Ishikawa (cell line): ENCODE data around the gene SCNM1.

Experiments
- CEBPB ChIP-seq: IDR thresholded peaks from 2 replicates; pipeline ENCODE4 v1.6.1; 2012
- CREB1 ChIP-seq: IDR thresholded peaks from 2 replicates; pipeline ENCODE4 v1.6.1; 2012; ENCODE audit warnings: low read depth
- EGR1 ChIP-seq: IDR thresholded peaks from 2 replicates; pipeline ENCODE4 v1.6.1; 2012
- EP300 ChIP-seq: IDR thresholded peaks from 2 replicates; pipeline ENCODE4 v1.6.1; 2012; ENCODE audit warnings: borderline replicate concordance
- FOXM1 ChIP-seq: IDR thresholded peaks from 2 replicates; pipeline ENCODE4 v1.6.1; 2012; ENCODE audit warnings: low read depth, borderline replicate concordance
- MAX ChIP-seq: IDR thresholded peaks from 2 replicates; pipeline ENCODE4 v1.6.1; 2012
- RAD21 ChIP-seq: IDR thresholded peaks from 2 replicates; pipeline ENCODE4 v1.6.1; 2012; ENCODE audit warnings: low read depth
- TCF12 ChIP-seq: IDR thresholded peaks from 2 replicates; pipeline ENCODE4 v1.6.1; 2012; ENCODE audit warnings: low read depth
- TEAD4 ChIP-seq: IDR thresholded peaks from 2 replicates; pipeline ENCODE4 v1.6.1; 2012
- USF1 ChIP-seq: IDR thresholded peaks from 2 replicates; pipeline ENCODE4 v1.6.1; 2012
- YY1 ChIP-seq: IDR thresholded peaks from 2 replicates; pipeline ENCODE4 v1.6.1; 2012; ENCODE audit warnings: low read depth
- TF ChIP-seq, protein P1 (sequence below): IDR thresholded peaks from 2 replicates; pipeline ENCODE4 v1.6.1; 2012; ENCODE audit warnings: low read depth, mild to moderate bottlenecking

DNA sequence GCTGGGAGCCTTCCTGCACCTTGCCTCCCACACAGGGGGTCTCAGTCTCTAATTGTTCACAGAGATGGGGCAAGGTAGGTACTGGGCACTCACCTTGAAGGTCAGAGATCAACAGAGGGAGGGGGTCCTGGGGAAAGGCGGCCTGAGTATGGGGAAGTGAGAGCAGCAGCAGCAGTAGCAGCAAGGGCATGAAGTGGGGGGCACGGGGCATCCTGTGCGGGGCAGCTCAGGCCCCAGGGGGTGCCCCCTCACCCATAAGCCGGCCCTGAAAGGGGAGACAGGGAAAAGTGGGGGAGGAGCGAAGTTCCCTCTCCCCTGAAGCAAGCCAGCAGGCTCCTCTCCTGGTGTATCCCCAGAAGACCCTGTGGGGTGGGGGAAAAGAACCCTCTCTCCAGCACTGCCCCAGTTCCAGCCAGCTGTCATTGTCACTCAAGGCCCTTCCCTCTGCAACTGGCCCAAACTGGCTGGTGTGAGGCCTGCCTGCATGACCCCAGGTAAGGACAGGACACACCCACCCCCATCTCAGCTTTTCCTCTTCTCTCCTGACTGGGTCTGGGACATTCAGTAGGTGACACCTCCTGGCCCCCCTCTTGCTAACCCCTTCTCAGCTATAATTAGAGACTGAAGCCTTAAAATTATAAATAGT, 23.4 kb upstream of the SCNM1 start:
- TF ChIP-seq TCF12 = no peak
- TF ChIP-seq USF1 = no peak
- TF ChIP-seq CEBPB = no peak
- TF ChIP-seq, protein P1, sequence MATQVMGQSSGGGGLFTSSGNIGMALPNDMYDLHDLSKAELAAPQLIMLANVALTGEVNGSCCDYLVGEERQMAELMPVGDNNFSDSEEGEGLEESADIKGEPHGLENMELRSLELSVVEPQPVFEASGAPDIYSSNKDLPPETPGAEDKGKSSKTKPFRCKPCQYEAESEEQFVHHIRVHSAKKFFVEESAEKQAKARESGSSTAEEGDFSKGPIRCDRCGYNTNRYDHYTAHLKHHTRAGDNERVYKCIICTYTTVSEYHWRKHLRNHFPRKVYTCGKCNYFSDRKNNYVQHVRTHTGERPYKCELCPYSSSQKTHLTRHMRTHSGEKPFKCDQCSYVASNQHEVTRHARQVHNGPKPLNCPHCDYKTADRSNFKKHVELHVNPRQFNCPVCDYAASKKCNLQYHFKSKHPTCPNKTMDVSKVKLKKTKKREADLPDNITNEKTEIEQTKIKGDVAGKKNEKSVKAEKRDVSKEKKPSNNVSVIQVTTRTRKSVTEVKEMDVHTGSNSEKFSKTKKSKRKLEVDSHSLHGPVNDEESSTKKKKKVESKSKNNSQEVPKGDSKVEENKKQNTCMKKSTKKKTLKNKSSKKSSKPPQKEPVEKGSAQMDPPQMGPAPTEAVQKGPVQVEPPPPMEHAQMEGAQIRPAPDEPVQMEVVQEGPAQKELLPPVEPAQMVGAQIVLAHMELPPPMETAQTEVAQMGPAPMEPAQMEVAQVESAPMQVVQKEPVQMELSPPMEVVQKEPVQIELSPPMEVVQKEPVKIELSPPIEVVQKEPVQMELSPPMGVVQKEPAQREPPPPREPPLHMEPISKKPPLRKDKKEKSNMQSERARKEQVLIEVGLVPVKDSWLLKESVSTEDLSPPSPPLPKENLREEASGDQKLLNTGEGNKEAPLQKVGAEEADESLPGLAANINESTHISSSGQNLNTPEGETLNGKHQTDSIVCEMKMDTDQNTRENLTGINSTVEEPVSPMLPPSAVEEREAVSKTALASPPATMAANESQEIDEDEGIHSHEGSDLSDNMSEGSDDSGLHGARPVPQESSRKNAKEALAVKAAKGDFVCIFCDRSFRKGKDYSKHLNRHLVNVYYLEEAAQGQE = no peak
- TF ChIP-seq YY1 = no peak
- TF ChIP-seq CREB1 = no peak
- no peak for TF ChIP-seq MAX
- TF ChIP-seq TEAD4 = no peak
- no peak for TF ChIP-seq EP300
- TF ChIP-seq RAD21 = no peak
- TF ChIP-seq FOXM1 = no peak
- TF ChIP-seq EGR1 = no peak
